Frontal cortex (tissue), 4 donors: ENCODE data around the gene KRT222. TPM values are rescaled to one million over a fixed set of nuclear protein-coding genes. Genes with fewer than 3 reads are reported as not detected.

Experiments used
- DNase-seq, 2 donors: peaks; one replicate each; pipeline ENCODE4 v3.0.0; 2012; ENCODE audit warnings: low spot score in 2 of 2
- FAIRE-seq: peaks from 2 replicates; lab custom pipeline; 2012; peaks lifted over from hg19 to GRCh38; lab: Jason Lieb, UNC
- total RNA-seq: library from RNA; depleted of rRNA; stranded (reverse); fragments of >200 nt; gene quantifications from one replicate; pipeline ENCODE4 v1.2.3, GENCODE V29; 2014
- donor health status: control.
- donor health status: control.
- donor health status: control.

KRT222 gene
- total RNA-seq = 5.7 TPM

GRCh38 chr17:40664582-40665333 lies at the start of gene KRT222:
Gene KRT222, minus strand, starts transcription at chr17:40665177. Its CDS starts 78 bp downstream, at chr17:40665099.
- FAIRE-seq = no peak
- DNase-seq = no peak

DNA sequence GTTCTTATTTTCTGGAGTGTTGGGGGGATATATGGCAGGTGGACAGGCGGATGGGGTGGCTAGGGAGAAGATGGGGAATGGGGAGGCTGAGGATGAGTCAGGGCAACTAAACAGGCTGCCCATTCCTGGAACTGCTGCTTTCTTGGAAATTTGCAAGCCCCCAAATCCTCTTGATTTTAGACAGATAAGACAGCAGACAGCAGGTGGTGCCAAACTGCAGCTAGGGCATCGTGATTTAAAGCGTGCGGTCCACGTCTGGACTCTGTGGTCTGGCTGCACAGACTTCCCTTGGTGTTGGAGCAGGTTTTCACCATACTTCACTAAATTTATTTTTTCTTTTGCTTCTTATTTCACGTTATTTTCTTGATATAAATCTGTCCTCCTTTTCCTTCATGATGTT lies 49.5 kb upstream of the KRT222 start:
- DNase-seq (no peak), FAIRE-seq (no peak)

- FAIRE-seq (no peak), DNase-seq (no peak)
Observed at GRCh38 chr17:40707745-40708144, 42.8 kb upstream of the KRT222 start.

DNA sequence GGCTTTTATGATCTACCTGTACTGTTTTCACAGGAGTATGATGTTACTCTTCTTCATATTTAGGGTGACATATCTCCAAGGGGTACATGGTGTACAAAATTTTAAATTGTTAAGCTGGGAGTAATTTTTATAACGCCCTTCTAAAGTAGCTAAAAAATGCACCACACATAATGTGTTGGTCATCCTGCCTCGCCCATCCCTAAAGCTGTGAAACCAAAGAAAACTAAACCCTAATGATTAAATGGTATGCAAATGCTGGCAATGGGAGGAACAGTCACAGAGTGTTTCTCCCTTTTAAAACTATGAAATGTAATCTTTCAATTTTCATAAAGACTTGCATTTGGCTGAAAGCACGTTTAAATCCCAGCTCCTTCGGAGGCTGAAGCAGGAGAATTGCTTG lies 40.6 kb upstream of the KRT222 start:
- DNase-seq = no peak
- no peak for FAIRE-seq

DNA sequence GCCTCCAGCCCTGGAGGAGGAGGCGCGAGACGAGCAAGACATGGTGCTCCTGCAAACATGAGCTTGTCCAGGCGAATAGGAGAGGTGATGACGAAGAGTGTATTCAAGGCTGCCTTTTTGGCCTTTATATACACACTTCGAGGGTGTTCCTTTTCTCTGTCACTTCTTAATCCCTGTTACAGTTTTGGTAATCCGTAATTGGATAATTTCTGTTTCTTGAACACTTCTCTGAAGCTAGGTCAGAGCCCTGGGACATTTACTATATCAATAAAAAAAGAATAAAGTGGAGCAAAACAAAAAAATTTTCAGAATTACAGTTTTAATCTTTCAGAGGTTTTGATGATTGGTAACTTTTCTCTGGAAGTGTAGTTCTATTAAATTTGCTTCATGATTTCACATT lies 38.7 kb upstream of the KRT222 start, which contains the start of gene KRT24:
TSS of gene KRT24 (minus strand) at position 101 of the 400 bp plus-strand sequence. CDS start at position 42, 59 bp downstream.
- DNase-seq (no peak), FAIRE-seq (no peak)

DNA sequence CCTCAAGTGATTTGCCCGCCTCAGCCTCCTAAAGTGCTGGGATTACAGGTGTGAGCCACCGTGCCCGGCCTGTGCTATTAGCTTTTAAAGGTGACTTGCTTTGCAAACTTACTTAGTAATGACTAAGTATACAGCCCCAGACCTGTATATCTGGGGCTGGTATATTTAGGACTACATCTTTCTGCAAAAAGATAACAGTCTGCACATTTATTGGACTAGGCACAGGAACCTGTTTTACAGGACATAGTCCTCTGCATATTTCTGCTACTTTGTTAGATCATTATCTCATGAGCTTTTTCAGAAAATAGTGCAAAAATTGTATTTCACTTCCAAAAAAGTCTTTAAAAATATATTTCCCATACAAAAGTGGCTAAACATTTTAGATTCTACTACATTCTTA lies 37.3 kb upstream of the KRT222 start:
- no peak for DNase-seq
- FAIRE-seq = no peak

GRCh38 chr17:40699853-40700252 lies 34.9 kb upstream of the KRT222 start:
- no peak for DNase-seq

GRCh38 chr17:40699371-40699770 lies 34.4 kb upstream of the KRT222 start:
- FAIRE-seq (no peak), DNase-seq (no peak)

More at GRCh38 chr17:40699853-40700252, 34.9 kb upstream of the KRT222 start:
- no peak for FAIRE-seq

DNA sequence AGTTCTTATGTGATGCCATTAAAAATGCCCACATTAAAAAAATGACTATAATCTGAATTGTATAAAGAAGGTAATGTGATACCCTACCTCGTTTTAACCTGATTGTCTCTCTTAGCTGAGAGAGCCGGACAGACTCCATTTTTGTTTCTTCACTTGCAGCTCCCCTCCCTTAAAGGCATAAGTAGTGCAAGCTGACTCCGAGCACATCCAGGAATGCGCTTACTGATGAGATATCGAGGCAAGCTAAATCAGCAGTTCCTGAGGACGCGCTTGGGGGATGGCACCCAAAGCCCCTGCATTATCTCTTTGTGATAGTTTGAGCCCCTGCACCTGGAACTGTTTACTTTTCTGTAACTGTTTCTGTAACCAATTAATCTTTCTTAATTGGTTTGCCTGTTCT lies 32.3 kb upstream of the KRT222 start:
- DNase-seq (no peak), FAIRE-seq (no peak)

GRCh38 chr17:40696651-40697072 lies 31.7 kb upstream of the KRT222 start:
- FAIRE-seq = no peak
- DNase-seq = no peak

DNA sequence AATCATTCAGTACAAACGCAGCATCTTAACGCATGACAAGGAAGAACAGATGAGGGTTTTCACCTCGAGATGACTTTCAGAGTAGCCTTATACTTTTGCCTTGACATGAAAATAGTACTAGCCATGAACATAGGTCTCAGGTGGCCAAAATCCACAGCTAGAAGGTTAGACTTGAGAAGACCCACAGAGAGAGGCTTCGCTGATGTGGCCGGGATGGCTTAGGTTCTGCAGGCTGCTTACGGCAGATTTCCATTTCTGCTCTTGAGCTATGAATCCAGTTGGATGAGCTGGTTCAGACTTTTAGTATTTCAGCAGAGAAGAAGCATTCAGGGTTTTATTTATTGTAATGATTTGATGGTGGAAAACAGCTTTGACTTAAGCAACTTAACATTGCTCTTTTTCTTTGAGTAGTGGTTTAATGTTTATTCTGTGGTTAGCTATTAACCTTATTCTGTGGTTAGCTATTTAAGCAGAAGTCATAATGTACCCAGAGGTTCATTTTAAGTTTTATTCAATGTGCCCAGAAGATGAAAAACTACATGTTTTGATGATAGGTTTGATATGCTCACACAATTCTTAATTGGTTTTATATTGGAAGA lies 31.0 kb upstream of the KRT222 start:
- DNase-seq = no peak
- FAIRE-seq = no peak

- no peak for FAIRE-seq
- DNase-seq = no peak
Observed at GRCh38 chr17:40694584-40694983, 29.6 kb upstream of the KRT222 start.

DNA sequence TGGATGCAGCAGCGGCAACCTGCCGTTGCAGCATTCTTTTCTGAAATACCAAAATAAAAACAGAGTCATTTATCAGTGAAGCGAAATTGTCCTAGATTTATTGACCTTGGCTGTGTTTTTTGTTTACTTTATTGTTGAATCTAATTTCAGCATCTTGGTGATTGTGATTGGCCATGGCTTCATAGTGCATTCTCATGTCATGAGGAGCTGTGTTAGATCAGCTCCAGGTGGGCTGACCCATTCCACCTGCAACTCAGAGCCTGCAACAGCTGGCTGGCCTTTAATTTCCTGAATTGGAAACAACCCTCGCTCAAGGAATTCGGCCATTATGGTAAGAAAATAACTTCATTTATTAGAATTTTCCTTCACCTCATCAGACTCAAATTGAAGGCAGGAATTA lies 22.1 kb upstream of the KRT222 start:
- FAIRE-seq (no peak), DNase-seq (no peak)

DNA sequence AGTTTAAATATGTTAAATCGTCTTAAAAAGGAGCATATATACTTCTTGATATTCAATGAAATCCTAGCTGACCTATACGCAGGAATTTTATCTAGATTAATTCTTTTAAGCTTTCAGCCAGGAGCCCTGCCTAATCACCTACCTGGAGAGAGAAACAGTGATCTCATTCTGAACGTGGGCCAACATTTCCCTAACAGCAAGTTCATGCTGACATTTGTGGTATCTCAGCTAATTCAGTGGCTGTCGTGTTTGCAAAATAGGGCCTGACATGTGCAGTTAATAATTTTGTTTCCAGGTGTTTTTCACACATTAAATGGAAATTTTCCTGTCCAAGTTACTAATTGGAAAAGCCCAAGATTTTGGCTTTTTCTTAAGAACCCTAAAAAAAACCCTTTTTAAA lies 21.2 kb upstream of the KRT222 start:
- DNase-seq (no peak), FAIRE-seq (no peak)

- DNase-seq = no peak
- no peak for FAIRE-seq
Observed at GRCh38 chr17:40680998-40681397, 16.0 kb upstream of the KRT222 start.

GRCh38 chr17:40679523-40679907 lies 14.5 kb upstream of the KRT222 start:
- FAIRE-seq = peak; percentile 21

DNA sequence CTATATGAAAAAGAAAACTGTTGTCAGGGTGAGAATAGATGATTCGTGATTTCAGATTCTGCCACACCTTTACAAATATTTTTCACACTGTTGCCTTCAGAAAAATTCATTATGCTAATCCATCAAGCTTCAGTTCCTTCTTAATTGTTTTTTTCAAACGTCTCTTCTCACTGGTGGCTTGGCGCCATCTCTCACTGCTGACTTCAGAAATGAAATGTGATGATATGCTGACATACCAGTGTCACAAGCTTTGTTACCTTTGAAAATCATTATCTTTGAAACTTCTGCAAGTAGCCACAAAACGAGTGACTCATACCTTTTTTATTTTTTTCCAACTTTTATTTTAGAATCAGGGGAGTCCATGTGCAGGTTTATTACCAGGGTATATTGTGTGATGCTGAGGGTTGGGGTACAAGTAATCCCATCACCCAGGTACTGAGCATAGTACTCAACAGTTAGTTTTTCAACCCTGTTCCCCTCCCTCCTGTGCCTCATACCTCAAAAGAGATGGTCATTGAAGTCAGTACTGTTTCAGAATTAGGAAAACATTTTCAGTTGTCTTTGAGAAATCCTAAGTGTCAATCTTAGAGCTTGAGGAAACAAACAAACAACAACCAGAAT lies 14.0 kb upstream of the KRT222 start:
- FAIRE-seq (no peak), DNase-seq (no peak)

More at GRCh38 chr17:40679523-40679907, 14.5 kb upstream of the KRT222 start:
- DNase-seq = no peak

DNA sequence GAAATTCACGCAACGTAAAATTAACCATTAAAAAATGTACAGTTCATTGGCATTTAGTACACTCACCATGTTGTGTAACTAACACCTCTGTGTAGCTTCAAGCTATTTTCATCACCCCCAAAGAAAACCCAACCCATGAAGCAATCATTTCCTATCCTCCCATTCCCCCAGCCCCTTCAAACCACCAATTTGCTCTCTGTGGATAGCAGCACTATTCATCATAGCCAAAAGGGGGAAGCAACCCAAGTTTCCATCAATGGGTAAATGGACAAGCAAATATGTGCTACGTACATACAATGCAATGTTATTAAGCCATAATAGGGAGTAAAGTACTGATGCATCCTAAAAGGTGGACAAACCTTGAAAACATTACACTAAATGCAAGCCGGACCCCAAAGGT lies 10.9 kb upstream of the KRT222 start:
- DNase-seq (no peak), FAIRE-seq (no peak)

DNA sequence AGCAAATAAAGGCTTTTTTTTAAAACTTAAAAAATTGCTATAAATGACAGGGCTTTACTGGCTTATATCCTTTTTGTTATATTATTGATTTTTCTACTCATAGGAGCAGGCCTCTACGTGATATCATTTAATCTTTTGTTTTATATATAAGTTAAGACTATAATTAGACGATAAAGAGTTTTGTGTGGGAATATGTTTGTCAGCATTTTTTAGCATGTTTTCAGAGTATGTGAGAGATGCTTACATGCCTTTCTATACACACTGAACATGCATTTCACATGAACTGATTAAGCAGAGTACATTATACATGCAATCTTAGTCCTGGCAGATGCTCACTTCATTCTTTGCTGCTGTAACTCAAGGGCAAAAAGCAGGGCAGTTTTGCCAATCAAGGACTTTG lies 7.7 kb upstream of the KRT222 start:
- FAIRE-seq = no peak
- DNase-seq = no peak

GRCh38 chr17:40671282-40671681 lies 6.3 kb upstream of the KRT222 start:
- DNase-seq = no peak
- no peak for FAIRE-seq

- no peak for DNase-seq
- no peak for FAIRE-seq
Observed at GRCh38 chr17:40666331-40666730, 1.4 kb upstream of the KRT222 start.
